Effector CD8-positive, alpha-beta T cell (primary cell): ENCODE results near the gene CRYGA.
"Not testable (repeated sequence)": the region's sequence is repeated elsewhere in the genome, so short reads cannot be mapped to it uniquely, and the experiment has no call there.

Experiments used
- DNase-seq: peaks from one replicate; lab custom pipeline; 2025; lab: John Stamatoyannopoulos, UW

The CRYGA gene

DNA sequence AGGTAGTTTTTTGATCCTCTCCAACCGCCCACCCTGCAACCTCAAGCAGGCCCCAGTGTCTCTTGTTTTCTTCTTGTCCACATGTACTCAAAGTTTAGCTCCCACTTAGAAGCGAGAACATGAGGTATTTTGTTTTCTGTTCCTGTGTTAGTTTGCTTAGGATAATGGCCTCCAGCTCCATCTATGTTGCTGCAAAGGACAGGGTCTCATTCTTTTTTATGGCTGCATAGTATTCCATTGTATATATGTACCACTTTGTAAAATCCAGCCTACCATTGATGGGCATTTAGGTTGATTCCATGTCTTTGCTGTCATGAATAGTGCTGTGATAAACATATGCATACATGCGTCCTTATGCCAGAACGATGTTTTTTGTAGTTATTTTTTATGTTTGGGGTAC lies 36.3 kb downstream of the CRYGA start:
- DNase-seq, result no peak

DNA sequence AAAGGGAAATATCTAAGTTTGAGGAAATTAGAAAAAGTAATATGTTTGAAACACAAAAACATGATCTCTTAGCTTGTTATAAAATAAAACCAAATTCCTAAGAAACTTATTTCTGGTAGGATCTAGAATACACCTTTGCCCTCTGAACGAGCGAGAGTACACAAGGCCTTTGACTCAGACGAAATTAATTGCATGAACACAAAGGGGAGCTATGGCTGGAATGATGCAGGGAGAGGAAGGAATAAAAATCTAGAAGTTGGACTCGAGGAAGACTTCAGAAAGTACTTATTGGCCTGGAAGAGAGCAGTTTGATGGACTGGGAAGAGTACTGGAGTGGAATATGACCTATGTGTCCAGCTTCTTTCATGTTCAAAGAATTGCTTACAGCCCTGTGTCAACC lies 38.1 kb downstream of the CRYGA start:
- no peak for DNase-seq

DNA sequence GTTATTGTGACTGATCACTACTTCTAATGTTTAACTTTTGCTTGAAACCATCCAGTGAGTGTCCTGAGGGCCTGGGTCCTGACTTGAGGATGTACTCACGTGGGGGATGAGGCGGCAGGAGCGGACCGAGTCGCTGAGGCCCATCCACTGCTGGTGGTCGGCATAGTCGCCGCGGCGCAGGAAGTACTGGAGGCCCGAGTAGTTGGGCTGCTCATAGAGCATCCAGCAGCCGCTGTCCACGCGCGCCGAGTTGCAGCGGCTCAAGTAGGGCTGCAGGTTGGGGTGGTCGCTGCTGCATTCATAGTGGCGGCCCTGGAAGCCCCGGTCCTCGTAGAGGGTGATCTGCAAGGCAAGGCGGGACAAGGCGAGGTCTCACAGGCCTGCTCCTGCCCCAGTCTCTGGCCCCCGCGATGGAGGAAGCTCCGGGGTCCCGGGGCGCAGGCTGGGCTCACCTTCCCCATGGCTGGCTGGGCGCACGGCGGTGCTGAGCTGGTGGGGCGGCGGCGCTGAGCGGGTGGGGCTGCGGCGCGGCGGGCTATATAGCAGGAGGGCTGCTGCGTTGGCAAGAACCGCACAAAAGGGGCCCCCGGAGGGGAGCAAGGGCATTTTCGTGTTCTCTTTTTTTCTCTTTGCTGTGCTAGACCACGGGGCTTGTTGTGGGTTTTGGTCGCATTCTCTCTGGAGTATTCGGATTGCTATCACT lies 39.2 kb downstream of the CRYGA start, which contains the start of gene CRYGD:
CRYGD (minus strand) TSS at position 512 of the 703 bp plus-strand sequence; CDS start at position 461, 51 bp downstream.
- DNase-seq, result not testable (repeated sequence)

DNA sequence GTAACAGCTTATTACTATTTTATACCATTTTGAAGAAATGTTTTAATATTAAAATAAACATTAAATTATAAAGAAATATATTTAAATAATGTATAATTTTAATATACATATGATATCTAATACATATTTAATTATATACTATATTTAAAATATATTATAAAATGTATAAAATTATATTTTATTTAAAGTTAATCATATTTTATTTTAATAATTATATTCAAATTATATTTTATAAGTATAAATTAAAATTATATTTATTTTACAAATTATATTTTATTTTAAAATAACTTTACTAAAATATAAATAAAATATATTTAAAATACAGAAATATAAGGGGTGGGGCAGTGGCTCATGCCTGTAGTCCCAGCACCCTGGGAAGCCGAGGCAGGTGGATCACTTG lies 41.1 kb downstream of the CRYGA start:
- no peak for DNase-seq

DNA sequence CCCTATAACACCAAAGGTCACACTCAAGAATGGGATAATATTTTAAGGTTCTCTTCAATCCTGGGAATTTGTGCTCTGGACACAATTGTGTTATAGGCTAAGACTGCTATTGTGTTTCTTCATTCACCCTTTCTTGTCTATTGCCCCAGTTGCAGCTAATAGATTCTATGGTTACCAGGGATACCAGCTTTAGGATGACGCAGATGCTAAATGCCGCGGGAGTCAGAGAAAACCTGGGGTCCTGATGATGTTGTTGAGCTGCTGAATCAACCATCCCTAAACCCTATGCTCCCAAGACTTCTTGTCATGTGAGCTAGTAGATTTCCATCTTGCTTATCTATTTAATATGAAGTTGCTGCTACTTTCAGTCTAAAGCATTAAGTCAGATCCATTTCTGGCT lies 44.5 kb downstream of the CRYGA start:
- no peak for DNase-seq

DNA sequence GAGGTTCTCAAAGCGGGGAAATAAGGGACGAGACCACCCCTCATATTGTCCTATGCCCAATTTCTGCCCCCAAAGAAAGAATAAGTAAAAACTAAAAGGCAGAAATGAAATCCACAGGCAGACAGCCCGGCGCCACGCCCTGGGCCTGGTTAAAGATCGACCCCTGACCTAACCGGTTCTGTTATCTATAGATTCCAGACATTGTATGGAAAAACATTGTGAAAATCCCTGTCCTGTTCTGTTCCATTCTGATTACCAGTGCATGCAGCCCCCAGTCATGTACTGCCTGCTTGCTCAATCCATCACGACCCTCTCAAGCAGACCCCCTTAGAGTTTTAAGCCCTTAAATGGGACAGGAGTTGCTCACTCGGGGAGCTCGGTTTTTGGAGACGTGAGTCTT lies 46.0 kb downstream of the CRYGA start:
- not testable (repeated sequence) for DNase-seq

DNA sequence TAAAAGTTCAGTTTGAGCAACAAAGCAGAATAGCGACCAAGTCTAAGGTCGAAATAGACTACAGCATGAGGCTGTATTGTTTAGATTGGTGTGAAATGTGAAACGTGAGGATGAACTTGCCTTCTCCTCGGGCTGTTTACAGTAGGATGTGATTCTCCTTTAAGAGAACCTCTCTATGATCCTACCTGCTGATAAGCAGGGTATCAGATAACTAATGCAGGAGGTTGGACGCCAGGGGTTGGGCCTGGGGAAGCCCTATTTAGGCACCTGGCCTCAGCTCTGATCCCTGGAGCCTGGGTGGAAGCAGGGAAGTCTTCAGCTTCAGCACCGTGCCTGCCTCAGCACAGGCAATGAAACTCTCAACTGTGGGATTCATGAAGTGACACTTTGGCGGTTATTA lies 50.4 kb downstream of the CRYGA start:
- DNase-seq, result no peak

DNA sequence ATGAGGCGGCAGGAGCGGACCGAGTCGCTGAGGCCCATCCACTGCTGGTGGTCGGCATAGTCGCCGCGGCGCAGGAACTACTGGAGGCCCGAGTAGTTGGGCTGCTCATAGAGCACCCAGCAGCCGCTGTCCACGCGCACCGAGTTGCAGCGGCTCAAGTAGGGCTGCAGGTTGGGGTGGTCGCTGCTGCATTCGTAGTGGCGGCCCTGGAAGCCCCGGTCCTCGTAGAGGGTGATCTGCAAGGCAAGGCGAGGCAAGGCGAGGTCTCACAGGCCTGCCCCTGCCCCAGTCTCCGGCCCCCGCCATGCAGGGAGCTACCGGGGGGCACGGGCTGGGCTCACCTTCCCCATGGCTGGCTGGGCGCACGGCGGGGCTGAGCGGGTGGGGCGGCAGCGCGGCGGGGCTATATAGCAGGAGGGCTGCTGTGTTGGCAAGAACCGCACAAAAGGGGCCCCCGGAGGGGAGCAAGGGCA lies 51.1 kb downstream of the CRYGA start:
- DNase-seq, result not testable (repeated sequence)
